ENCODE data around the gene DMD. TPM values are rescaled to one million over a fixed set of nuclear protein-coding genes. Genes with fewer than 3 reads are reported as not detected.

The DMD gene
- total RNA-seq, 1 donor from 2014 or later: 23.9 TPM

GRCh38 chrX:31240982-31241381 is 1970.4 kb downstream of the DMD start:
- H3K9me3 Mint-ChIP-seq (ENCODE audit: low read depth): peaks cover 18% of the 10 kb centered on the region
- no peak overlapping the region for H3K4me3 Mint-ChIP-seq (ENCODE audit: low read depth)
- no peak overlapping the region for H3K27ac Mint-ChIP-seq
- TF ChIP-seq CTCF (IDR thresholded peaks at IDR 0.05; ENCODE audit: unreplicated experiment): no peak
- H3K36me3 Mint-ChIP-seq (ENCODE audit: insufficient read depth): peaks cover 12% of the 10 kb centered on the region
- no peak for DNase-seq (ENCODE audit: low spot score, unreplicated experiment)
- no peaks in the 10 kb centered on the region for H3K27me3 Mint-ChIP-seq
- peaks cover 25% of the 10 kb centered on the region for H3K4me1 Mint-ChIP-seq (ENCODE audit: low read depth)

- DNase-seq (ENCODE audit: low spot score, unreplicated experiment): no peak
- Mint-ChIP-seq H3K36me3 (ENCODE audit: insufficient read depth) (peaks cover 9% of the 10 kb centered on the region), H3K27me3 (no peaks in the 10 kb centered on the region), H3K4me1 (ENCODE audit: low read depth) (peaks cover 20% of the 10 kb centered on the region), H3K4me3 (ENCODE audit: low read depth) (no peak overlapping the region), H3K9me3 (ENCODE audit: low read depth) (peaks cover 17% of the 10 kb centered on the region), H3K27ac (no peak overlapping the region)
- TF ChIP-seq CTCF (IDR thresholded peaks at IDR 0.05; ENCODE audit: unreplicated experiment): no peak
Observed at GRCh38 chrX:31237189-31237588, 1974.2 kb downstream of the DMD start.

GRCh38 chrX:31236231-31236630 is 1975.1 kb downstream of the DMD start:
- Mint-ChIP-seq H3K9me3 (ENCODE audit: low read depth) (peaks cover 13% of the 10 kb centered on the region), H3K4me1 (ENCODE audit: low read depth) (peaks cover 20% of the 10 kb centered on the region), H3K4me3 (ENCODE audit: low read depth) (no peak overlapping the region), H3K27ac (no peak overlapping the region), H3K27me3 (no peaks in the 10 kb centered on the region), H3K36me3 (ENCODE audit: insufficient read depth) (peaks cover 7% of the 10 kb centered on the region)
- no peak for TF ChIP-seq CTCF (IDR thresholded peaks at IDR 0.05; ENCODE audit: unreplicated experiment)
- no peak for DNase-seq (ENCODE audit: low spot score, unreplicated experiment)

GRCh38 chrX:31233941-31234496 is 1977.3 kb downstream of the DMD start:
- peaks cover 7% of the 10 kb centered on the region for H3K36me3 Mint-ChIP-seq (ENCODE audit: insufficient read depth)

GRCh38 chrX:31232506-31232905 is 1978.8 kb downstream of the DMD start:
- no peak overlapping the region for H3K27ac Mint-ChIP-seq
- H3K27me3 Mint-ChIP-seq: no peaks in the 10 kb centered on the region
- no peak for TF ChIP-seq CTCF (IDR thresholded peaks at IDR 0.05; ENCODE audit: unreplicated experiment)
- peaks cover 13% of the 10 kb centered on the region for H3K9me3 Mint-ChIP-seq (ENCODE audit: low read depth)
- no peak overlapping the region for H3K4me3 Mint-ChIP-seq (ENCODE audit: low read depth)
- H3K36me3 Mint-ChIP-seq (ENCODE audit: insufficient read depth): peaks cover 5% of the 10 kb centered on the region
- no peak for DNase-seq (ENCODE audit: low spot score, unreplicated experiment)
- H3K4me1 Mint-ChIP-seq (ENCODE audit: low read depth): peaks cover 13% of the 10 kb centered on the region

More at GRCh38 chrX:31233941-31234496, 1977.3 kb downstream of the DMD start:
- Mint-ChIP-seq H3K27ac (no peak overlapping the region), H3K27me3 (no peaks in the 10 kb centered on the region), H3K4me1 (ENCODE audit: low read depth) (peaks cover 20% of the 10 kb centered on the region), H3K9me3 (ENCODE audit: low read depth) (peaks cover 13% of the 10 kb centered on the region), H3K4me3 (ENCODE audit: low read depth) (no peak overlapping the region)
- DNase-seq (ENCODE audit: low spot score, unreplicated experiment): no peak
- TF ChIP-seq CTCF (IDR thresholded peaks at IDR 0.05; ENCODE audit: unreplicated experiment): no peak
